PFSK-1 (cell line): ENCODE measurements around the gene SLC27A6.

Experiments
- FOXP2 ChIP-seq: optimal IDR thresholded peaks from 2 replicates; pipeline ENCODE3; 2011; ENCODE audit warnings: borderline replicate concordance, control low read depth, inconsistent platforms; ENCODE audit not compliant: insufficient read depth; ENCODE audit errors: extremely low read length, extremely low read depth
- POLR2AphosphoS5 ChIP-seq: IDR thresholded peaks from 2 replicates; pipeline ENCODE4 v1.6.1; 2012; ENCODE audit warnings: low read depth, mild to moderate bottlenecking, control low read depth, low read length, moderate library complexity
- SIN3A ChIP-seq: IDR thresholded peaks from 2 replicates; pipeline ENCODE4 v1.6.1; 2012; ENCODE audit warnings: mild to moderate bottlenecking, low read length, moderate library complexity, borderline replicate concordance; ENCODE audit not compliant: insufficient read depth
- TAF1 ChIP-seq: IDR thresholded peaks from 2 replicates; pipeline ENCODE4 v1.6.1; 2012; ENCODE audit warnings: low read length, control low read depth, borderline replicate concordance; ENCODE audit not compliant: insufficient read depth
- TF ChIP-seq, protein P1 (sequence below), 2 experiments: IDR thresholded peaks; 2 replicates each; pipeline versions ENCODE4 v1.6.1 to v1.8.0; 2011 to 2012; ENCODE audit warnings: low read depth in 2 of 2, low read length in 2 of 2, control low read depth in 1 of 2, inconsistent platforms in 1 of 2, mild to moderate bottlenecking in 1 of 2, moderate library complexity in 1 of 2; ENCODE audit not compliant: insufficient read depth in 1 of 2

Gene SLC27A6

DNA sequence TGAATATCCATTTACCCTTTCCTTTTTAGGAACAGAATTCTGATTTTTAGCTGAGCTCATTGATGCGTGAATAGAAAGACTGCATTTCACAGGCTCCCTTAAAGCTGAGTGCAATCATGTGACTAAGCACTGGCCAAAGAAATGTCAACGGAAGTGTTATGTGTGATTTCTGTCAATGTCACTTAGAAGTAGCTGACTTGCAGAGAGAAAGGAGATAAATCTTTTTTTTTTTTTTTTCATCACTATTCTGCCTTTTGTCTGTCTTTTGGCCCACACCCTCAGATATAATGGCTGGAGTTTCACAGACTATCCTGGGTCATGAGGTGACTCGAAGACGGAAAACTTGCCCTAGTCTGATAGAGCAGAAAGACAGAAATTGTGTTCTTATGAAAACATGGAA, 39.3 kb upstream of the SLC27A6 start:
- TF ChIP-seq POLR2AphosphoS5 (no peak), TAF1 (no peak), FOXP2 (no peak), SIN3A (no peak)
- TF ChIP-seq, protein P1, sequence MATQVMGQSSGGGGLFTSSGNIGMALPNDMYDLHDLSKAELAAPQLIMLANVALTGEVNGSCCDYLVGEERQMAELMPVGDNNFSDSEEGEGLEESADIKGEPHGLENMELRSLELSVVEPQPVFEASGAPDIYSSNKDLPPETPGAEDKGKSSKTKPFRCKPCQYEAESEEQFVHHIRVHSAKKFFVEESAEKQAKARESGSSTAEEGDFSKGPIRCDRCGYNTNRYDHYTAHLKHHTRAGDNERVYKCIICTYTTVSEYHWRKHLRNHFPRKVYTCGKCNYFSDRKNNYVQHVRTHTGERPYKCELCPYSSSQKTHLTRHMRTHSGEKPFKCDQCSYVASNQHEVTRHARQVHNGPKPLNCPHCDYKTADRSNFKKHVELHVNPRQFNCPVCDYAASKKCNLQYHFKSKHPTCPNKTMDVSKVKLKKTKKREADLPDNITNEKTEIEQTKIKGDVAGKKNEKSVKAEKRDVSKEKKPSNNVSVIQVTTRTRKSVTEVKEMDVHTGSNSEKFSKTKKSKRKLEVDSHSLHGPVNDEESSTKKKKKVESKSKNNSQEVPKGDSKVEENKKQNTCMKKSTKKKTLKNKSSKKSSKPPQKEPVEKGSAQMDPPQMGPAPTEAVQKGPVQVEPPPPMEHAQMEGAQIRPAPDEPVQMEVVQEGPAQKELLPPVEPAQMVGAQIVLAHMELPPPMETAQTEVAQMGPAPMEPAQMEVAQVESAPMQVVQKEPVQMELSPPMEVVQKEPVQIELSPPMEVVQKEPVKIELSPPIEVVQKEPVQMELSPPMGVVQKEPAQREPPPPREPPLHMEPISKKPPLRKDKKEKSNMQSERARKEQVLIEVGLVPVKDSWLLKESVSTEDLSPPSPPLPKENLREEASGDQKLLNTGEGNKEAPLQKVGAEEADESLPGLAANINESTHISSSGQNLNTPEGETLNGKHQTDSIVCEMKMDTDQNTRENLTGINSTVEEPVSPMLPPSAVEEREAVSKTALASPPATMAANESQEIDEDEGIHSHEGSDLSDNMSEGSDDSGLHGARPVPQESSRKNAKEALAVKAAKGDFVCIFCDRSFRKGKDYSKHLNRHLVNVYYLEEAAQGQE (IDR thresholded peaks at IDR 0.05; ENCODE audit: insufficient read depth in 1 of 2, low read depth in 2 of 2, low read length in 2 of 2): no peak

DNA sequence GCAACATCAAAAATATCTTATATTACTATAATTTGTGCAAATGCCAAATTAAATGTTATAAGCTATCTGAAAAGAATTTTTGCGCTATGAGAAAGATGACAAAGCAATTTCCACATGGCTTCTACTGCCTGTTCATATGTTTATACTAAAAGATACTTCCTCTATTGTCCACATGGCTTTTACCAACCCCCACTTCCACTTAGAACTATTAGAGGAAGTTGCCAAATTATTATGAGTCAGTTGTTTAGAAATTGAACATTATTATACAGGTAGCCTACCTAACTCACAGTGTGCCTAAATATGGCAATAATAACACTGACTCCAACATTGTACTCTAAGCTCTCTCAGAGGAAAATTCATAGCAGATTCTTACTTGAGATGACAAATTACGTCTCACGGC, 37.6 kb upstream of the SLC27A6 start:
- no peak for TF ChIP-seq FOXP2
- no peak for TF ChIP-seq TAF1
- TF ChIP-seq, protein P1 (IDR thresholded peaks at IDR 0.05; ENCODE audit: insufficient read depth in 1 of 2, low read depth in 2 of 2, low read length in 2 of 2): no peak
- no peak for TF ChIP-seq SIN3A
- no peak for TF ChIP-seq POLR2AphosphoS5

DNA sequence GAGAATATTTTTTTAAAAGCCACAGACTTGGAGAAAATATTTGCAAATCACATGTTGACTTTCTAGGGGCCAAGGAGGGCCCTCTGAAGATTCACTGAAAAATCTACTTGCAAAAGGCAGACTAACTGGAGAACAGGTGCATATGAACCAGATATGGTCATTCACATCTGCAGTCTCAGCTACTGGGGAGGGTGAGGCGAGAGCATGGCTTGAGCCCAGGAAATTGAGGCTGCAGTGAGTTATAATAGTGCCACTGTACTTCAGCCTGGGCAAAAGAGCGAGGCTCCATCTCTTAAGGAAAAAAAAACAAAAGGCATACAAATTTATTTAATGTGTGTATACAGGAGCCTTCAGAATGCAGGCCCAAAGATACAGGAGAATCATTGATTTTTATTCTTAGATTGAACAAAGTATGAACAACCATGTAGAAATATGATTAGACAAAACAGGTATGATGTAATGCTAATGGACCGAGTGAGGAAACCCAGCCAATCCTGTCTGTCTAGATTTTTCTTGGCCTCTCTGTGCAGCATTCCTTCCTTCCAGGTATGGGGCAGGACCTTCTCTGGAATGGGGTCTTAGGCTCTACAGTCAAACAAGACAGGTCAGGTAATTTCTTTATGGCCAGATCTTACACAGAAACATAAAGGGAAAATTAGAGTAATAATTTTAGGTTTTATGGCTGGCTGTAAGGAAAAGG, 15.3 kb upstream of the SLC27A6 start:
- TF ChIP-seq, protein P1 (IDR thresholded peaks at IDR 0.05; ENCODE audit: insufficient read depth in 1 of 2, low read depth in 2 of 2, low read length in 2 of 2): no peak
- no peak for TF ChIP-seq POLR2AphosphoS5
- no peak for TF ChIP-seq SIN3A
- no peak for TF ChIP-seq FOXP2
- TF ChIP-seq TAF1: no peak

DNA sequence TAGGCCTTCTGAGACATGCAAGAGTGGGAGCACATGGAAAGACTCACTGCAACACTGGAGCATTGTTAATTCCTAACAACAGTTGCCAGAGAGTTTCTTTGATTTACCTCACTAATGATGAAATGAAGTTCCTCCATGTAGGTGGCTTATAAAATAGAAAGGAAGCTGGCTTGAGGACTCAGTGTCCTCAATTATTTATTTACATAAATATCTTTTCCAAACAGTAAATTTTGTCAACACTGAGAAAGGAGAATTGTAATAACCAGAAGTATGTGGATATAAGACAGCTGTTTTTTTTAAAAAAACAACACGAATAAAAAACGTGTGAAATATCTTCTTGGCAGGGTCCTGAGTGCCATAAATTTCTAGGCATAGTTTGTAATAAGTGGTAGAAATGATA, 9.1 kb upstream of the SLC27A6 start:
- no peak for TF ChIP-seq TAF1
- no peak for TF ChIP-seq POLR2AphosphoS5
- TF ChIP-seq SIN3A: no peak
- TF ChIP-seq, protein P1 (IDR thresholded peaks at IDR 0.05; ENCODE audit: insufficient read depth in 1 of 2, low read depth in 2 of 2, low read length in 2 of 2): no peak
- no peak for TF ChIP-seq FOXP2

DNA sequence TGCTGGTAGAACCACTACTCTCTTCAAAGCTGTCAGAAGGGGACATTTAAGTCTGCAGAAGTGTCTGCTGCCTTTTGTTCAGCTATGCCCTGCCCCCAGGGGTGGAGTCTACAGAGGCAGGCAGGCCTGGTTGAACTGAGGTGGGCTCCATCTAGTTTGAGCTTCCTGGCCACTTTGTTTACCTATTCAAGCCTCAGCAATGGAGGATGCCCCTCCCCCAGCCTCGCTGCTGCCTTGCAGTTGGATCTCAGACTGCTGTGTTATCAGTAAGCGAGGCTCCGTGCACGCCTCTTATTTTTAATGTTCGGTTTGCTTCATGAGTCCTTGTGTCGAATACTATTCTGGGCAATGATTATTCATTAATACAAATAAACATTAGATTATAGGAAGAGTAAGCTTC, 3.1 kb upstream of the SLC27A6 start:
- TF ChIP-seq SIN3A (no peak), POLR2AphosphoS5 (no peak), TAF1 (no peak), FOXP2 (no peak)
- TF ChIP-seq, protein P1 (IDR thresholded peaks at IDR 0.05; ENCODE audit: insufficient read depth in 1 of 2, low read depth in 2 of 2, low read length in 2 of 2): no peak
